DND-41 (cell line): ENCODE measurements around the gene NSMF.

Source experiments
- ATAC-seq: fragments of 200-7000 bp; cut with Tn5 transposase; 3 replicates; pipeline ENCODE4 v1.9.1; 2021; ENCODE audit warnings: low read depth; ENCODE audit not compliant: insufficient read depth
- DNase-seq: peaks from one replicate; pipeline ENCODE4 v3.0.0-alpha.2; 2020
- H2AFZ ChIP-seq: 2 replicates; pipeline ENCODE4 v1.6.0; 2012; ENCODE audit warnings: low read depth, low read length
- H3K27ac ChIP-seq: 2 replicates; pipeline ENCODE4 v1.5.1; 2012; ENCODE audit warnings: low read length, inconsistent platforms
- H3K27me3 ChIP-seq: fragments of 200-600 bp; sonication (generic); 2 replicates; pipeline ENCODE4 v1.6.0; 2012; ENCODE audit warnings: low read length, mild to moderate bottlenecking, inconsistent platforms; ENCODE audit not compliant: insufficient read depth, poor library complexity
- H3K36me3 ChIP-seq: 2 replicates; pipeline ENCODE4 v1.5.1; 2012; ENCODE audit warnings: low read length, inconsistent platforms; ENCODE audit not compliant: insufficient read depth
- H3K4me1 ChIP-seq: 2 replicates; pipeline ENCODE4 v1.5.1; 2012; ENCODE audit warnings: mild to moderate bottlenecking, low read length; ENCODE audit not compliant: insufficient read depth
- H3K4me2 ChIP-seq: 2 replicates; pipeline ENCODE4 v1.6.0; 2012; ENCODE audit warnings: mild to moderate bottlenecking, moderate library complexity, low read length, inconsistent platforms; ENCODE audit not compliant: insufficient read depth
- H3K4me3 ChIP-seq, 2 experiments: fragments of 200-600 bp in 1 of 2; shearing (Covaris generic) in 1 of 2; 2 replicates each; pipeline ENCODE4 v1.5.1; 2012 to 2016; ENCODE audit warnings: inconsistent platforms in 2 of 2, low read length in 2 of 2, mild to moderate bottlenecking in 2 of 2, low read depth in 1 of 2, moderate library complexity in 1 of 2
- H3K79me2 ChIP-seq: 2 replicates; pipeline ENCODE4 v1.6.0; 2012; ENCODE audit warnings: low read length, inconsistent platforms; ENCODE audit not compliant: insufficient read depth
- H3K9ac ChIP-seq: 2 replicates; pipeline ENCODE4 v1.6.0; 2012; ENCODE audit warnings: low read depth, mild to moderate bottlenecking, inconsistent platforms, low read length, moderate library complexity
- H3K9me3 ChIP-seq: 2 replicates; pipeline ENCODE4 v1.5.1; 2012; ENCODE audit warnings: low read length, moderate library complexity, mild to moderate bottlenecking, inconsistent platforms; ENCODE audit not compliant: insufficient read depth, severe bottlenecking
- H4K20me1 ChIP-seq: 2 replicates; pipeline ENCODE4 v1.6.0; 2012; ENCODE audit warnings: low read length; ENCODE audit not compliant: insufficient read depth
- EZH2 ChIP-seq: IDR thresholded peaks from 3 replicates; pipeline ENCODE4 v1.6.1; 2012; ENCODE audit warnings: borderline replicate concordance, low read depth, mild to moderate bottlenecking, moderate library complexity, low read length, inconsistent platforms; ENCODE audit not compliant: severe bottlenecking
- TF ChIP-seq, protein P1 (sequence below): IDR thresholded peaks from 2 replicates; pipeline ENCODE4 v1.5.1; 2012; ENCODE audit warnings: borderline replicate concordance, low read length, moderate library complexity, mild to moderate bottlenecking; ENCODE audit not compliant: poor library complexity, severe bottlenecking; ENCODE audit errors: extremely low read depth

Gene NSMF

DNA sequence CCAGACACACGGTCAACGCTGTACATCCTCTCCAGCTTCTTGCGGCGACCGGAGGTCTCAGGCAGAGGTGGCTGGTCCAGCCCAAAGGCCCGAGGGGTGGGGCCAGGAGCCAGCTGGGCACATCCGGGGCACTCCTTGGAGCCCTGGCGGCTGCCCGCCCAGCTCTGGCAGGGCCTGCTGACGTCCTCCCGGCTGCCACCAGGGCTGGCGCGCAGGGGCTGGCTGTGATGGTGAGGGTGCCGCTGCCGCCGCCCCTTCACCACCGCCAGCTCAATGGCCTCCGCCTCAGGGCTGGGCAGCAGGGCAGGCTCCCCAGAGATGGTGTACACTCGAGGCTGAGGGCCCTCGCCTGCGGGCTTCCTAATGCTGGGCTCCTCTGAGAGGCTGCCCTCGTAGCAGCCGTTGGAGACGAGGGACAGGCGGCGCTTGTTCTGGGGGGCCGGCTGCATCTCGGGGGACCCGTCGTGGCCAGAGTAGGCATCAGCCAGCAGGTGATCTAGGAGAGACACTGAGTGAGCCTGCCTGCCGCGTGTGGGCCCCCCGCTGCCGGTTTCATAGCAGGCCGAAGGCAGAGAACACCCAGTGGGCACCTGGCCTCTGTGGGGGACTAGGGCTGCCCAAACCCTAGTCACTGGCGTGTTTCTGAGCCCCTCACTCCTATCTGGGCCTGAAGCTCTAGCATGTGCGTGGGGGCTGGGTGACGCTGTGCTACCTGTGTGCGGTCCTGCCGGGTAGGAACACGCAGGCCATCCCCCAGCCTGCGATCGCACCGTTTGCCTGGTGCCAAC, 1.5 kb downstream of the NSMF start:
- no peaks in the 10 kb centered on the region for H3K36me3 ChIP-seq
- H3K4me3 ChIP-seq = no peak overlapping the region
- ATAC-seq (no peak), DNase-seq (no peak)
- TF ChIP-seq EZH2 = no peak
- TF ChIP-seq, protein P1, sequence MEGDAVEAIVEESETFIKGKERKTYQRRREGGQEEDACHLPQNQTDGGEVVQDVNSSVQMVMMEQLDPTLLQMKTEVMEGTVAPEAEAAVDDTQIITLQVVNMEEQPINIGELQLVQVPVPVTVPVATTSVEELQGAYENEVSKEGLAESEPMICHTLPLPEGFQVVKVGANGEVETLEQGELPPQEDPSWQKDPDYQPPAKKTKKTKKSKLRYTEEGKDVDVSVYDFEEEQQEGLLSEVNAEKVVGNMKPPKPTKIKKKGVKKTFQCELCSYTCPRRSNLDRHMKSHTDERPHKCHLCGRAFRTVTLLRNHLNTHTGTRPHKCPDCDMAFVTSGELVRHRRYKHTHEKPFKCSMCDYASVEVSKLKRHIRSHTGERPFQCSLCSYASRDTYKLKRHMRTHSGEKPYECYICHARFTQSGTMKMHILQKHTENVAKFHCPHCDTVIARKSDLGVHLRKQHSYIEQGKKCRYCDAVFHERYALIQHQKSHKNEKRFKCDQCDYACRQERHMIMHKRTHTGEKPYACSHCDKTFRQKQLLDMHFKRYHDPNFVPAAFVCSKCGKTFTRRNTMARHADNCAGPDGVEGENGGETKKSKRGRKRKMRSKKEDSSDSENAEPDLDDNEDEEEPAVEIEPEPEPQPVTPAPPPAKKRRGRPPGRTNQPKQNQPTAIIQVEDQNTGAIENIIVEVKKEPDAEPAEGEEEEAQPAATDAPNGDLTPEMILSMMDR = no peak
- H3K4me1 ChIP-seq = peaks cover 13% of the 10 kb centered on the region
- H3K79me2 ChIP-seq = no peaks in the 10 kb centered on the region
- no peaks in the 10 kb centered on the region for H3K9me3 ChIP-seq
- H2AFZ ChIP-seq = no peak overlapping the region
- H3K4me2 ChIP-seq = no peak overlapping the region
- H3K27me3 ChIP-seq = peaks cover 3% of the 10 kb centered on the region
- H3K9ac ChIP-seq = no peak overlapping the region
- H3K27ac ChIP-seq = no peak overlapping the region
- peaks cover 50% of the 10 kb centered on the region for H4K20me1 ChIP-seq

DNA sequence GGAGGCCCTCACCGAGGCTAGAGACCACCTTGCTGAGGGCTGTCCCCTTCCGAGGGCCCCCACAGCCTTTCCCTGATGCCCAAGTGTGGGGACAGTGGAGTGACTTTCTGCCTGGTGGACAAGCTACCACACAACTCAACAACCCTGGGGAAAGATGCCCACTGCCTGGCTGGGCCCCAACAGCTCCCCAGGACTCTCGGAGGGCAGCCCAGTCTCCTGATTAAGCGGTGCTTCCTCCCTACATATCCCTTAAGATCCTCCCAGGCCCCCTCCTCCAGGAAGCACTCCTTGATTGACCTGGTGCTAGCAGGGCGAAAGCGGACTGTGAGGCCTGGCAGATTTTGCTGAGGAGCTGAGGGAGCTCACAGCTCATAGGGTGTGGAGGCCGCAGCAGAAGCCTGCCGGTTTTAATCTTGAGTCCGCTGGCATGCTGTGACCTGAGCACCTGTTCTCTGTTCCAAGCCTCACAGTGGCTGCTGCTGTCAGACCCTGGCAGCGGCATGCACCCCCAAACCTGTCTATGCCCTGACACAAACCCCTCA, 2.2 kb downstream of the NSMF start:
- H3K9me3 ChIP-seq = no peaks in the 10 kb centered on the region
- H3K27me3 ChIP-seq = peaks cover 1% of the 10 kb centered on the region
- no peaks in the 10 kb centered on the region for H3K36me3 ChIP-seq
- ATAC-seq (no peak), DNase-seq (no peak)
- H3K4me3 ChIP-seq = no peak overlapping the region
- no peak for TF ChIP-seq EZH2
- TF ChIP-seq, protein P1 = no peak
- H3K27ac ChIP-seq = no peak overlapping the region
- peaks cover 7% of the 10 kb centered on the region for H3K4me1 ChIP-seq
- no peak overlapping the region for H3K9ac ChIP-seq
- no peaks in the 10 kb centered on the region for H3K79me2 ChIP-seq
- peaks cover 43% of the 10 kb centered on the region for H4K20me1 ChIP-seq
- no peak overlapping the region for H3K4me2 ChIP-seq
- H2AFZ ChIP-seq = no peak overlapping the region

DNA sequence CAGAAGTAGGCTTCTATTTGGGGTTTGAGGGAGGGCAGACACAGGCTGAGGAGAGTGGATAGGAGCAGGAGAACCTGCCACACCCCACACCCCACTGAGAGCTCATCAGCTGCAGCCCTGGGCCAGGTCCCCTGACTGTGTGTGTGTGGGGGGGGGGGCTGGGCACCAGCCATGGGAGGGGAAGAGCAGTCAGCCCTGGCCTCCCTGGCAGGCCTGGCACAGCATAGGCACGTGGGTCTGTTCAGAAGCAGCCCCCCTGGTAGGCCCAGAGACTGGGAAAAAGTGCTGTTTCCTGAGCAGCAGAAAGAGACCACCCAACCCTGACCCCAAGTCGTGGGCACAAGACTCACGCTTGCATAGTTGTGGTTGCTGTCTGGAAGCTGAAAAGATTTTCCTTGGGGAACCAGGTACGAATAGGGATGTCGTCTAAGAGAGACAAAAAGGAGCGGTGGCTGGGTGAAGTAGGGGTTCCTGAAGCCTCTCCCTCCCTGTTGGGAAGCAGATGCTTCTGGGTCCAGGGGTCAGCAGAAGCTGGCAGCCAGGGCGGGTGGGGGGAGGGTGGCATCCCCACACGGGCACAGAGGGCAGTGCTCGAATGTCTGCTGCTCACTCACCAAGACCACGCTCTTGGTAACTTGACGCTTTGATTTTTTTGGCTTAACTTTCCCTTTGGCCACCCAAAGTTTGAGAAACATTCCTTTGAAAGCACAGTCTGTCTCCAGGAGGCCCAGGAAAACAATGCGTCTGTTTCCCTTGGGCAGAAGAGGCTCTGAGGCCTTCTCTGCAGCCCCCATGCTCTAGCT, 2.9 kb downstream of the NSMF start:
- Histone ChIP-seq H4K20me1 (peaks cover 38% of the 10 kb centered on the region), H3K4me1 (no peaks in the 10 kb centered on the region), H3K9ac (no peak overlapping the region), H3K9me3 (no peaks in the 10 kb centered on the region), H3K36me3 (no peaks in the 10 kb centered on the region), H3K27me3 (no peaks in the 10 kb centered on the region), H3K4me3 (no peak overlapping the region), H2AFZ (no peak overlapping the region), H3K27ac (no peak overlapping the region), H3K4me2 (no peak overlapping the region), H3K79me2 (no peaks in the 10 kb centered on the region)
- no peak for ATAC-seq
- DNase-seq = no peak
- TF ChIP-seq, protein P1 = no peak
- no peak for TF ChIP-seq EZH2
